SK-N-SH (cell line): ENCODE results near the gene RUFY4. TPM values are rescaled to one million over a fixed set of nuclear protein-coding genes. Genes with fewer than 3 reads are reported as not detected.

Source experiments
- CTCF ChIA-PET: fragments of 300-600, 350-600 bp; formaldehyde crosslinking; extraction: SDS; loops from one replicate; lab custom pipeline; 2021; lab: Yijun Ruan, JAX
- POLR2A ChIA-PET: fragments of 350-600 bp; sonication (Branson Sonifier 250); formaldehyde crosslinking; extraction: SDS; loops from one replicate; lab custom pipeline; 2020; ENCODE audit warnings: antibody characterized with exemption, inconsistent platforms; lab: Yijun Ruan, JAX
- DNase-seq: peaks from one replicate; pipeline ENCODE4 v3.0.0; 2012
- H2AFZ ChIP-seq: fragments of 200-600 bp; sonication (generic); 2 replicates; pipeline ENCODE4 v1.8.1; 2016; ENCODE audit warnings: antibody characterized with exemption, mild to moderate bottlenecking, low read depth
- H3F3A ChIP-seq: fragments of 200-600 bp; sonication (generic); replicated peaks from 2 replicates; pipeline ENCODE3; 2016; ENCODE audit warnings: antibody characterized with exemption, mild to moderate bottlenecking; ENCODE audit not compliant: insufficient read depth
- H3K27ac ChIP-seq, 2 experiments: fragments of 200-500 bp in 1 of 2; fragments of 200-600 bp in 1 of 2; sonication (Bioruptor generic) in 1 of 2; sonication (generic), shearing (Covaris generic) in 1 of 2; 2 replicates each; pipeline versions ENCODE4 v1.5.1 to v1.6.1; 2014 to 2016; ENCODE audit warnings: low read depth in 2 of 2, inconsistent platforms in 1 of 2, low read length in 1 of 2, mild to moderate bottlenecking in 1 of 2, mixed read lengths in 1 of 2
- H3K27me3 ChIP-seq: fragments of 200-600 bp; sonication (generic), shearing (Covaris generic); 2 replicates; pipeline ENCODE4 v1.6.1; 2016; ENCODE audit warnings: mixed run types; ENCODE audit not compliant: insufficient read depth
- H3K36me3 ChIP-seq, 2 experiments: fragments of 200-500 bp in 1 of 2; fragments of 200-600 bp in 1 of 2; sonication (Bioruptor generic) in 1 of 2; sonication (generic) in 1 of 2; replicated peaks in 1 of 2; 2 replicates each; pipeline versions ENCODE3 to v1.5.1; 2014 to 2016; ENCODE audit warnings: low read length in 1 of 2, mild to moderate bottlenecking in 1 of 2; ENCODE audit not compliant: insufficient read depth in 2 of 2, control insufficient read depth in 1 of 2
- H3K4me1 ChIP-seq, 2 experiments: fragments of 200-500 bp in 1 of 2; fragments of 200-600 bp in 1 of 2; sonication (Bioruptor generic) in 1 of 2; sonication (generic), shearing (Covaris generic) in 1 of 2; 2 replicates each; pipeline versions ENCODE4 v1.5.1 to v1.6.1; 2014 to 2016; ENCODE audit warnings: low read depth in 1 of 2, low read length in 1 of 2, mixed run types in 1 of 2; ENCODE audit not compliant: insufficient read depth in 2 of 2, control insufficient read depth in 1 of 2
- H3K4me2 ChIP-seq: fragments of 200-600 bp; sonication (generic), shearing (Covaris generic); 2 replicates; pipeline ENCODE4 v1.6.1; 2017; ENCODE audit warnings: mixed run types
- H3K4me3 ChIP-seq, 2 experiments: fragments of 200-500 bp in 1 of 2; fragments of 200-600 bp in 1 of 2; sonication (Bioruptor generic) in 1 of 2; sonication (generic), shearing (Covaris generic) in 1 of 2; 2 replicates each; pipeline versions ENCODE4 v1.5.1 to v1.8.1; 2014 to 2016; ENCODE audit warnings: low read depth in 2 of 2, inconsistent platforms in 1 of 2, low read length in 1 of 2, mild to moderate bottlenecking in 1 of 2, mixed read lengths in 1 of 2, moderate library complexity in 1 of 2
- H3K79me2 ChIP-seq: fragments of 200-600 bp; sonication (generic); 2 replicates; pipeline ENCODE4 v1.8.1; 2017; ENCODE audit warnings: mild to moderate bottlenecking; ENCODE audit not compliant: insufficient read depth
- H3K9ac ChIP-seq: fragments of 200-600 bp; sonication (generic); 2 replicates; pipeline ENCODE4 v1.6.1; 2017; ENCODE audit warnings: mixed run types
- H3K9me2 ChIP-seq: fragments of 200-600 bp; sonication (generic); 2 replicates; pipeline ENCODE4 v1.6.1; 2017; ENCODE audit warnings: mixed run types
- H3K9me3 ChIP-seq: fragments of 200-600 bp; sonication (generic); 2 replicates; pipeline ENCODE4 v1.6.1; 2017; ENCODE audit warnings: mixed run types, mild to moderate bottlenecking, moderate library complexity
- H4K20me1 ChIP-seq: fragments of 200-600 bp; sonication (generic); 2 replicates; pipeline ENCODE4 v1.6.1; 2017; ENCODE audit warnings: mild to moderate bottlenecking, mixed run types; ENCODE audit not compliant: insufficient read depth
- CHD2 ChIP-seq: fragments of 150-350 bp; IDR thresholded peaks from 2 replicates; pipeline ENCODE4 v1.6.1; 2018; ENCODE audit warnings: low read length; ENCODE audit not compliant: partially characterized antibody
- ELF1 ChIP-seq: IDR thresholded peaks from 2 replicates; pipeline ENCODE4 v1.4.0; 2012
- EP300 ChIP-seq, 2 experiments: IDR thresholded peaks; 2 replicates each; pipeline versions ENCODE4 v1.4.0 to v1.6.1; 2012; ENCODE audit warnings: borderline replicate concordance in 1 of 2, low read depth in 1 of 2, low read length in 1 of 2
- FOXM1 ChIP-seq: IDR thresholded peaks from 2 replicates; pipeline ENCODE4 v1.4.0; 2012; ENCODE audit warnings: low read depth, mild to moderate bottlenecking
- GATA2 ChIP-seq: sonication (generic); formaldehyde crosslinking; IDR thresholded peaks from 2 replicates; pipeline ENCODE4 v1.5.0; 2020; ENCODE audit warnings: mild to moderate bottlenecking, missing genetic modification reagents
- JUND ChIP-seq: IDR thresholded peaks from 2 replicates; pipeline ENCODE4 v1.4.0; 2012
- POLR2AphosphoS5 ChIP-seq: IDR thresholded peaks from 2 replicates; pipeline ENCODE4 v1.6.1; 2012; ENCODE audit warnings: low read depth, low read length
- RAD21 ChIP-seq: IDR thresholded peaks from 2 replicates; pipeline ENCODE4 v1.6.1; 2012; ENCODE audit warnings: mild to moderate bottlenecking, low read length
- YY1 ChIP-seq: IDR thresholded peaks from 2 replicates; pipeline ENCODE4 v1.4.0; 2012; ENCODE audit warnings: low read depth, mild to moderate bottlenecking
- WGBS: methylation state at CpG from one replicate; pipeline ENCODE4 v1.1.6; 2017; ENCODE audit warnings: low lambda C conversion rate; 5-methylcytosine and 5-hydroxymethylcytosine counted together
- polyA plus RNA-seq, 3 experiments: library from polyadenylated mRNA; depleted of rRNA; stranded (reverse); fragments of >200 nt; gene quantifications; 2 replicates each; pipeline ENCODE4 v1.2.3, GENCODE V29; 2012
- TF ChIP-seq, protein P1 (sequence below): fragments of 200-600 bp; sonication (generic); IDR thresholded peaks from 2 replicates; pipeline ENCODE4 v1.6.1; 2017; ENCODE audit warnings: antibody characterized with exemption, mild to moderate bottlenecking, moderate library complexity
- TF ChIP-seq, protein P2 (sequence below): IDR thresholded peaks from 2 replicates; pipeline ENCODE4 v1.4.0; 2012; ENCODE audit warnings: low read depth

RUFY4 gene
- polyA plus RNA-seq, 1 of the 3 experiments (the other 2 are of a cell fraction), result not detected

DNA sequence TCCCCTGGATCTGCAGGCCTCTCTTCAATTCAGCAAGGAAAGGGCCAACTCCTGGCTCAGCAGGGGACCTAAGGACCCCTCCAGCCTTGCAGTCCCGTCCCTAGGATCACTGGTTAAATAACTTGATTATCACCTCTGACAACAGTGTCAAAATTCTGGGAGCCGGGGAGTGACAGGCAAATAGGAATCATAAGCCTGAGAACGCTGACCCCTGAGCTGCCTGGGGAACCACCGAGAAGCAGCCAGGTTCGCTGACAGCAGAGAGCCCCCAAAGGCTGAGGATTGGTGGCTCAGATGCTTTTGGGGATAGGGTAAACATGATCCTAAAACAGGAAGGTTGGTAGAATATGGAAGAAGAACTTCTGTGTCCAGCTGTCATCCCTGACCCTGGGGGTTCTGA, 48.8 kb upstream of the RUFY4 start:
- Histone ChIP-seq H3K36me3 (no peaks in the 10 kb centered on the region), H3K9me3 (no peaks in the 10 kb centered on the region), H3K4me1 (peaks cover 20 to 51% of the 10 kb centered on the region in 2 experiments; a peak in 3 of 4 replicates), H3K4me2 (no peak overlapping the region), H3K27me3 (no peaks in the 10 kb centered on the region), H3K9ac (no peak overlapping the region), H3K27ac (no peak overlapping the region), H3K4me3 (no peak overlapping the region), H3K79me2 (no peaks in the 10 kb centered on the region)
- POLR2A ChIA-PET, result no interaction called here
- WGBS, result 92% methylated on average over 5 of the region's 5 CpGs
- DNase-seq, result no peak
- CTCF ChIA-PET, result interaction anchor here (0.9 to 2.1 kb wide), 4 partner anchors 9 to 231 kb away, joined by 3 to 6 read pairs (median 4); no protein-coding TSS in a partner anchor
- TF ChIP-seq FOXM1 (no peak), GATA2 (CRISPR knock-in tag) (no peak), ELF1 (no peak), CHD2 (no peak), YY1 (no peak)
- TF ChIP-seq, all 33 proteins: peak for 0
- no peaks in the 10 kb centered on the region for H3K9me2 ChIP-seq
- no peak overlapping the region for H2AFZ ChIP-seq
- no peaks in the 10 kb centered on the region for H3F3A ChIP-seq
- H4K20me1 ChIP-seq, result no peaks in the 10 kb centered on the region

DNA sequence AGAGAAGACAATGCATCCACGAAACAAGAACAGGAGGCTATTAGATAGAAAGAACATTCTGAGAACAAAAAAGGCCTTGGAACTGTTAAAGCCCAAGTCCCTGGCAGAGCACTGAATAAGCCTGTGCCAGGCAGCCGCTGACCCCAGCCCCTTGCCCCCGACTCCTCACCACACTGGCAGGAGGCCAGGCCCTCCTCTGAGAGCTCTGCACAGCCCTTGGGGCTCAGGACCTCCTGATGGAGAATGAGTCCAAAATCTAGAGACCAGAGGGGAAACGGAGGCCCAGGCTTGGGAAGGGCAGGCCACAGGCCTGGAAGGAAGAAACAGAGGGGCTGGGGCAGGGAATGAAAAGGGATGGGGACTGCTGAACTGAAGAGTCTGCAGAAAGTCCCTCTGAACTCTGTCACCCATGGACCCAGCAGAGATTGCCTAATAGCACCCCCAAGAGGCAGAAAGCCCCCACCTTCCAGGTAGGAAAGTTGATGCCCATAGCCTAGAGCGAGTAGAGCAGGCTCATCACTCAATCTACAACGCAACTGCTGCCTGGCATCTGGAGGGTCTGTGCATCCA, 48.0 kb upstream of the RUFY4 start:
- 83% methylated on average over 4 of the region's 6 CpGs for WGBS
- no peak overlapping the region for H3K4me3 ChIP-seq
- H3K79me2 ChIP-seq, result no peaks in the 10 kb centered on the region
- no peaks in the 10 kb centered on the region for H3K9me3 ChIP-seq
- no peak overlapping the region for H2AFZ ChIP-seq
- peak; percentile 35; the same call in 1 of the 2 replicates for TF ChIP-seq RAD21
- TF ChIP-seq, protein P1, sequence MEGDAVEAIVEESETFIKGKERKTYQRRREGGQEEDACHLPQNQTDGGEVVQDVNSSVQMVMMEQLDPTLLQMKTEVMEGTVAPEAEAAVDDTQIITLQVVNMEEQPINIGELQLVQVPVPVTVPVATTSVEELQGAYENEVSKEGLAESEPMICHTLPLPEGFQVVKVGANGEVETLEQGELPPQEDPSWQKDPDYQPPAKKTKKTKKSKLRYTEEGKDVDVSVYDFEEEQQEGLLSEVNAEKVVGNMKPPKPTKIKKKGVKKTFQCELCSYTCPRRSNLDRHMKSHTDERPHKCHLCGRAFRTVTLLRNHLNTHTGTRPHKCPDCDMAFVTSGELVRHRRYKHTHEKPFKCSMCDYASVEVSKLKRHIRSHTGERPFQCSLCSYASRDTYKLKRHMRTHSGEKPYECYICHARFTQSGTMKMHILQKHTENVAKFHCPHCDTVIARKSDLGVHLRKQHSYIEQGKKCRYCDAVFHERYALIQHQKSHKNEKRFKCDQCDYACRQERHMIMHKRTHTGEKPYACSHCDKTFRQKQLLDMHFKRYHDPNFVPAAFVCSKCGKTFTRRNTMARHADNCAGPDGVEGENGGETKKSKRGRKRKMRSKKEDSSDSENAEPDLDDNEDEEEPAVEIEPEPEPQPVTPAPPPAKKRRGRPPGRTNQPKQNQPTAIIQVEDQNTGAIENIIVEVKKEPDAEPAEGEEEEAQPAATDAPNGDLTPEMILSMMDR, result 0 out of 2 replicates have a peak, but pooled peaks have one; percentile 12
- no peak for TF ChIP-seq JUND
- DNase-seq, result peak; percentile 7
- no peaks in the 10 kb centered on the region for H3K9me2 ChIP-seq
- H3K27me3 ChIP-seq, result no peaks in the 10 kb centered on the region
- H3K4me2 ChIP-seq, result no peak overlapping the region
- H4K20me1 ChIP-seq, result no peaks in the 10 kb centered on the region
- ChIA-PET POLR2A (no interaction called here), CTCF (interaction anchor here (0.9 to 2.1 kb wide), 4 partner anchors 10 to 232 kb away, joined by 3 to 6 read pairs (median 4); no protein-coding TSS in a partner anchor)
- no peaks in the 10 kb centered on the region for H3F3A ChIP-seq
- peaks cover 15 to 43% of the 10 kb centered on the region in 2 experiments; a peak in 3 of 4 replicates for H3K4me1 ChIP-seq
- H3K36me3 ChIP-seq, result no peaks in the 10 kb centered on the region
- no peak overlapping the region for H3K9ac ChIP-seq
- no peak overlapping the region for H3K27ac ChIP-seq

DNA sequence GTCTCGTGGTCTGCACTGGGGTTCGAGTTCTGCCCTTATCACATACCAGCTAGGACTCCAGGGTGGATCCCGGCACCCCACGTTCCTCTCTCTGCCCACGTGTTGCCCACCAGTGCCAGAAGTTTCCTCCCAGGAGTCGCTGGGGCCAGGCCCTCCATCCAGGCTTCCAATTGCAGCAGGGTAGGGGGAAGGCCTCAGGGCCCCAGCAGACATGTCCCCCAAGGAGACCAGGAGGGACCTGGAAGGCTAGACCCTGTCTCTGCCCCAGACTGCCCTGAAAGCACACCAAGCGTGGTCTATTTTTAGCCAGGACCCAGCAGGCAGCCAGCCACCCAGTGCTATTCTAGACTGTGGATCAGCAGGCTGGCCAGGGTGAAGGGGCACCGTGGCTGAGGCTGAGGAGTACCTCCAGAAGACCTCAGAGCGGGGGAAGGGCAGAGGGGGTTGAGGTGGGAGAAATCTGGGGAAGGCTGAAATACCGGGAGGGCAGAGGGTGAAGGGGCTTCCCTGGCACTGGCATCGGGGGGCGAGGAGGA, 47.4 kb upstream of the RUFY4 start:
- H3K36me3 ChIP-seq, result no peaks in the 10 kb centered on the region
- no peak overlapping the region for H3K4me3 ChIP-seq
- WGBS, result 79% methylated on average over 10 of the region's 12 CpGs
- no peaks in the 10 kb centered on the region for H3K79me2 ChIP-seq
- H3K9me2 ChIP-seq, result no peaks in the 10 kb centered on the region
- ChIA-PET CTCF (interaction anchor here (1.1 kb wide), 2 partner anchors 10 to 236 kb away, joined by 4 read pairs; no protein-coding TSS in a partner anchor), POLR2A (no interaction called here)
- peaks cover 9 to 40% of the 10 kb centered on the region in 2 experiments; a peak in 3 of 4 replicates for H3K4me1 ChIP-seq
- H3K4me2 ChIP-seq, result no peak overlapping the region
- no peaks in the 10 kb centered on the region for H4K20me1 ChIP-seq
- H3K9ac ChIP-seq, result no peak overlapping the region
- H3K27me3 ChIP-seq, result no peaks in the 10 kb centered on the region
- TF ChIP-seq POLR2AphosphoS5 (no peak), EP300 (IDR thresholded peaks at IDR 0.05; ENCODE audit: borderline replicate concordance in 1 of 2, low read depth in 1 of 2, low read length in 1 of 2) (no peak)
- TF ChIP-seq, protein P2, sequence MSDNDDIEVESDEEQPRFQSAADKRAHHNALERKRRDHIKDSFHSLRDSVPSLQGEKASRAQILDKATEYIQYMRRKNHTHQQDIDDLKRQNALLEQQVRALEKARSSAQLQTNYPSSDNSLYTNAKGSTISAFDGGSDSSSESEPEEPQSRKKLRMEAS, result no peak
- no peaks in the 10 kb centered on the region for H3K9me3 ChIP-seq
- peak; percentile 16 for DNase-seq
- H3K27ac ChIP-seq, result no peak overlapping the region
- no peak overlapping the region for H2AFZ ChIP-seq
- no peaks in the 10 kb centered on the region for H3F3A ChIP-seq
